Left forelimb (tissue), 1 donor: ENCODE data around the gene BIRC3.

ENCODE experiments used
- DNase-seq: peaks from one replicate; pipeline ENCODE4 v3.0.0-alpha.2; 2018; ENCODE audit warnings: low spot score

Gene BIRC3

DNA sequence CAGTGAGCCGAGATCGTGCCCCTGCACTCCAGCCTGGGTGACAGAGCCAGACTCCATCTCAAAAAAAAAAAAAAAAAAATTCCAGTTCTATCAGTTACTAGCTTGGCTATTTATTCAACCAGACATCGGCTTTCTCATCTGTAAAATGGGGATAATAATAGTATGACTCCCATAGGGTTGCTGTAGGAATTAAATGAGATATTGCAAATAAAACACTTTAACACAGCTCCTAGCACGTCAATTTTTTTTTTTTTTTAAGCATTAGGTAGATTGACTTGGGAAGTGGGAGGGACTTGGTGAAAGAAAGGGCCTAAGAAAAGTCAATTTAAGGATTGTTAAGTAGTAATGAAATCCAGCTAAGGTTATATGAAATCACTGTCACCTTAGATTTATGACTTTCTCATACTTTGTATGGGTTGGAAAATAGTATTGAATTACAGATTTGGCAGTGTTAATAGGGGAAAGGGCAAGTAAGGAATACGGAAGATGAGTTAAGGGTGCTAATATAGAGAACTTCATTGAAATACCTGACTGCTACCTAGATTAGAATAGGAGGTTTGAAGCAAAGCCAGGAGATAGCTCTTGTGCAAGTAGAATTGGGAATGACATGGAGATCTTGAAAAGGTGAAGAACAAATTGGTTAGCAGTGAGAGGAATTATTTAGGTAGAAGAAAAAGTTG lies 58.6 kb downstream of the BIRC3 start:
- no peak for DNase-seq

DNA sequence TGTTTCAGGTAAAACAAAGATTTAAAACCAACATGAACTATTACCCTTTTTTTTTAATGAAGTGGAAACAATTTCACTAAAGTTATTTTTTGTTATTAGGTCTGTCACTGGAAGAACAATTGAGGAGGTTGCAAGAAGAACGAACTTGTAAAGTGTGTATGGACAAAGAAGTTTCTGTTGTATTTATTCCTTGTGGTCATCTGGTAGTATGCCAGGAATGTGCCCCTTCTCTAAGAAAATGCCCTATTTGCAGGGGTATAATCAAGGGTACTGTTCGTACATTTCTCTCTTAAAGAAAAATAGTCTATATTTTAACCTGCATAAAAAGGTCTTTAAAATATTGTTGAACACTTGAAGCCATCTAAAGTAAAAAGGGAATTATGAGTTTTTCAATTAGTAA lies 60.6 kb downstream of the BIRC3 start:
- no peak for DNase-seq

DNA sequence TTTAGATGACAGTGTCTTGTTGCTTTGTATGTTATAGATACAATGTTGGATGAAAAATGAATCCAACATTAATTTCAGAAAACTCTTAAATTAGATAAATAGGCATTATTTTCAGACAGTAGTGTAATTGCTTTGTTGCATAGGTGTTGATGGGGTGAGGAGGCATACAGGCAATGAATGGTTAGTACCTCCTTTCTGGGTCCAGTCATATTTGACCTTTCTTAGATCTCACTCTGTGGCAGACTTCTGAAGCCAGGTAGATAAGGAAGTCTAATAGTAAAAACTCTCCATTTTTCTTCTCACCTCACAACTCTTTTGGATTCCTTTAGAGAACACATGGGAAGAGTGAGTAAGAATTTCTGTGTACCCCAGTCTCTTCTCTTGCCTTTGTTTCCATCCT lies 61.5 kb downstream of the BIRC3 start:
- DNase-seq, result no peak

DNA sequence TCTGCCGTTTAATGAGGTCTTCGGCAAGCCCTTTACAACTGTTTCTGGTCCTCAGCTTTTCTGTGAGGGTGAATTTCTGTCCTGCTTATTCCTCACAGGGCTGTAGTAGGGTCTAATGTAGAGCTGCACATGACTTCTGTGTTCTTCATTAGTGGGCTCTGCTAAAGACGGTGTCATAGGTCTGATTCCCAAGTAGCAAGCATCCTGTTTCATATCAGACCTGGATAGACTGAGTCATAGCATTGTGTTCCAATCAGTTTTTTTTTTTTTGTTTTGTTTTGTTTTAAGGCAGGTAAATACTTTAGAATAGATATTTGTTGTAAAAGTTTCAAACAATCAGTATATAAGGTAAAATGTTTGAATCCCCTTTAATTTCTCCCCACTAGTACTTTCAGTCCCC lies 65.1 kb downstream of the BIRC3 start:
- no peak for DNase-seq

DNA sequence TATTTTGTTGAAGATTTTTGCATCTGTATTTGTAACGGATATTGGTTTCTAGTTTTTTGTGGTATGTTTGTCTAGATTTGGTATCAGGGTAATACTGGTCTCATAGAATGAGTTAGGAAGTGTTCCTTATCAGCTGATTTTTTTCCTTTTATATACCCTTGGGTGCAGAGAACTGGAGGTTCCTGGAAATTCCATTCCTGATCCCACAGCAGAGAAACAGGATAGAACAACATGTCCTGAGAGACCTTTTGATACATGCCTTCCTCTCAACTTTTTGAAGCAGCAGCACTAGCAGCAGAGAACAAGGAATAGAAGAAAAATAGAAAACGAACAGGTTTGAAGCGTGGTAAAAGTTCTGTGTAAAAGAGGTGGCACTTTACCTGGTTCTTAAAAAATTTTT lies 66.6 kb downstream of the BIRC3 start:
- no peak for DNase-seq

DNA sequence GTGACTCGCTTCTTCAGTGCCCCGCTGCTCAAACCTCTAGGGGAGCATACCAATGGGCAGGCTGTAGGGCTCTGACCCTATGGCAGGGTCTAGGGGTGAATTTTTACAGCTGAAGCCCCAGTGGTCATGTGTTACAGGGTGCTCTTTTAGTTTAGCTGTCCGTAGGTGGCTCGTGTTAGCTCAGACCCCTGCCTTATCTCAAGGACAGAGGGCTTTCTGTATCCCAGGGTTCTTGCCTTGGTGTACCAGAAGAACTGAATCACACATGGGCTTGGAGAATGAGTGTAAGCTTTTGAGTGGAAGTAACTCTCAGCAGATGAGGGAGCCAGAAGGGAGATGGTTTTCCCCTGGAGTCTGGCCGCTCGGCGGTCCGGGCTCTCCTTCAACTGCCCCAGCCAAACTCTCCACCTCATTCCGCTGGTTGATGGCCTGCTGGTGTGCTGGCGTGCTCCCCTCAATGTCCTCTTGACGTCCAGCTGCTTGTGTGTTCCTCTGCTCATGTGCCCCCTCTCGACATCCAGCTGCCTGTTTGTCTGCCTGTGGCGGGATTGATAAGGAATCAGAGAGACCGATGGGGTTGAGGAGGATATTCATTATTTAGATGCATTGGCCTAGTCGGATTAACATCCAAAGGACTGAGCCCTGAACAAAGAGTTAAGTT lies 67.3 kb downstream of the BIRC3 start:
- no peak for DNase-seq

DNA sequence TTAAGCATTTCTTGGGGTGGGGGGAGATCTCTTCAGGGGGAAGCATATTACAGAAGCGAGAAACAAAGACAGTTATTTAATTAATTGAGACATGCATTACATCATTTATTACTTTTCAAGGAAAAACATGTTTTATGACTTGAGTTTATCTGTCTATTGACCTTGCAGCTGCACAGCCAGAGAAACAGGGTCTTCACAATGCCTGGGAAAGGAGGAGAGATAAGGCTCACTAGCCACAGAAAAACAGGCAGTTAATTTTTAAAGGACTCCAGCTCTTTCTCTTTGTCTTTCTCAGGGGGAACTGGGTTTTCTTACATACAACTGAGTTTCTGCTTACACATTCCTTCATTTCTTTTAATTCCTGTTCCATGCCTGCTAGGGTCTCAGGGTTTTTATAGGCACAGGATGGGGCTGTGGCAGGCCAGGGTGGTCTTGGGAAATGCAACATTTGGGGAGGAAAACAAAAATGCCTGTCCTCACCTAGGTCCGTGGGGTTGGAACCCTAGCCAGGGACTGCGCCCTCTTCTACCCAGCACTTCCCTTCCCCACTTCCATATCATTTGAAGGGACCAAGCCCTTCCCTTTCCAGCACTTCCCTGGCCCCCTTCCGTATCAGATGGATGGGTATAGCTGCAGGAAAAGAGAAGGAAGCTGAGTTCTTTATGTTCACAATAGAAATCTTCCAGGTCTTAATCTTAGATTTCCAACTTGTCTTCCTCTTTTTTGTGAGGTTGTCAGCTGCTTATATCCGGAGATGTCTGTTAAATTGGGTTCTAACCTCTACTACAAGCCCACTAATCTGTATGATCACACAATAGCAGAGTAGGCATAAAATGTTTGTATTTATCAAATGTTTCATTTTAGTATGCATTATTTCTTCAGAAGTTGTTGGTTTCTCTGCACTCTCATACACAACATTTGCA lies 68.1 kb downstream of the BIRC3 start:
- no peak for DNase-seq

DNA sequence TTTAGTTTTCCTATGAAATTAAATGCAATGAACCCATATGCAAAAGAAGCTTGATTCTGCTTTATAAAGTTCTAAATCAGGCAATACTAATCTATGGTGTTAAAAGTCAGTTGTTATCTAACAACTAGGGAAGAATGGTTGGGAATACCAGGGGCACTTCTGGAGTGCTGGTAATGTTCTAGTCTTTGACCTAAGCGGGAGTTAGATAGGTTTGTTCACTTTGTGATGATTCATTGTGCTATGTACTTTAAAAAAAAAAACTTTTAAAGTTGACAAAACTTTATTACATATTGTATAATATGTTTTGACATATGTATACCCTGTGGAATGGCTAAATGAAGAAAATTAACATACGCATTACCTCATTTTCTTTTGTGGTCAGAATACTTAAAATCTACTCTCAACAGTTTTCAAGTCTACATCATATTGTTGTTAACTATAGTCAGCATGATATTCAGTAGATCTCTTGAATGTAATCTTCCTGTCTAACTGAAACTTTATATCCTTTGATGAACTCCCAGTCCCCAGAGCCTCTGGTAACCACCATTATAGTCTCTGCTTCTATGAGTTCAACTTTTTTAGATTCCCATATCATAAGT lies 69.0 kb downstream of the BIRC3 start:
- DNase-seq, result no peak

DNA sequence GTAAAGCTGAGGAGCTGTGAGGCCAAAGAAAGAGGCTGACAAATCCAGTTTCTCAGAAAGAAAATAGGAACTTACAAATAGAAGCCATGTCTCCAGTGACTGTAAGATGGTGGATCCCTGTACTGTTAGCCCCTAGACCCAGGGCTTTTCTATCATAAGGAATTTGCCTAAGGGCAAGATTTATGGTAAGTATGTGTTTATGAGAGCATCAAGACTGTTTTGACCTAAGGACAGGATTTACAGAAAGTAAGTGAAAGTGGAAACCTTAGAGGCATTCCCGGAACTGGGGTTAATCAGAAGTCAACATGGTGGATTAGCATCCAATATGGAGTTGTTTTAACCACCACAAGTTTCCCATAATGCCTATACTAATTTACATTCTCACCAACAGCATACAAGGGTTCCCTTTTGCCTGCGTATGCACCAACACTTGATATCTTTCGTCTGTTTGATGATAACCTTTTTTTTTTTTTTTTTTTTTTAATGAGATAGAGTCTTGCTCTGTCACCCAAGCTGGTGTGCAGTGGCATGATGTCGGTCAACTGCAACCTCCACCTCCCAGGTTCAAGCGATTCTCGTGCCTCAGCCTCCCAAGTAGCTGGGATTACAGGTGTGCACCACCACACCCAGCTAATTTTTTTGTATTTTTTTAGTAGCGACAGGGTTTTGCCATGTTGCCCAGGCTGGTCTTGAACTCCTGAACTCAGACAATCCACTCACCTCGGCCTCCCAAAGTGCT lies 69.9 kb downstream of the BIRC3 start:
- DNase-seq, result no peak
